ENCODE measurements around the gene IL3RA. TPM values are rescaled to one million over a fixed set of nuclear protein-coding genes. Genes with fewer than 3 reads are reported as not detected.
A peak's percentile ranks its signal among the peaks of the same experiment; 100 is the strongest.

Gene IL3RA
- total RNA-seq, 1 donor from 2014 or later = 59.9 TPM

DNA sequence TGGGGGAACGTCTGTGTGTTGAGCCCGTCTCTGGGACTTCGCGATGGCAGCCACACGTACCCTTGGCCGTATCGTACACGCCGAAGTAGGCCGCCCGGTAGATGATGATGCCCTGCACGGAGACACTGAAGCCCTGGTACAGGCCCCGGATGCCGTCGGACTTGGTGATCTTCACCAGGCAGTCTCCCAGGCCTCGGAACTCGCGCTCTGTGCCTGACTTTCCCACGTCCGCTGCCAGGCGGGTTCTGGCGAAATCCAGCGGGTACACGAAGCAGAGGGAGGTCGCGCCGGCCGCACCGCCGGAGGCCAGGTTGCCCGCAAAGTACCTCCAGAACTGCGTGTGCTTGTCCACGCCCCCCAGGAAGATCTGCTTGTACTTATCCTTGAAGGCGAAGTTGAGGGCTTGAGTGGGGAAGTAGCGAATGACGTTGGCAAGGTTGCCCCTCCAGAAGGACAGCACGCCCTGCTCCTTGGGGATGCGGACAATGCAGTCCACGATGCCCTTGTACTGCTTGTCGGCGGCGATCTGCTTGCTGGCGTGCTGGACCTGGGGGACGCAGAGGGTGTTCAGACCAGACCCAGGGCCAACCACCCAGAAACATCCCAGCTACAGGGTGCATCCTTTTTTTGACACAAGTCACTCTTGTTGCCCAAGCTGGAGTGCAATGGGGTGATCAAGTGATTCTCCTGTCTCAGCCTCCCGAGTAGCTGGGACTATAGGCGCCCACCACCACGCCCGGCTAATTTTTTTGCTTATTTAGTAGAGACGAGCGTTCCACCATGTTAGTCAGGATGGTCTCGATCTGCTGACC is 52.8 kb downstream of the IL3RA start:
- Histone ChIP-seq H3K9me3 (no peaks in the 10 kb centered on the region), H3K27me3 (ENCODE audit: low read depth) (no peaks in the 10 kb centered on the region), H3K36me3 (peaks cover 67% of the 10 kb centered on the region), H3K27ac (no peak overlapping the region), H3K4me1 (peaks cover 42% of the 10 kb centered on the region), H3K4me3 (no peak overlapping the region)
- intact Hi-C loops (cut with DNase I) = no loop called here
- TF ChIP-seq, protein P1, sequence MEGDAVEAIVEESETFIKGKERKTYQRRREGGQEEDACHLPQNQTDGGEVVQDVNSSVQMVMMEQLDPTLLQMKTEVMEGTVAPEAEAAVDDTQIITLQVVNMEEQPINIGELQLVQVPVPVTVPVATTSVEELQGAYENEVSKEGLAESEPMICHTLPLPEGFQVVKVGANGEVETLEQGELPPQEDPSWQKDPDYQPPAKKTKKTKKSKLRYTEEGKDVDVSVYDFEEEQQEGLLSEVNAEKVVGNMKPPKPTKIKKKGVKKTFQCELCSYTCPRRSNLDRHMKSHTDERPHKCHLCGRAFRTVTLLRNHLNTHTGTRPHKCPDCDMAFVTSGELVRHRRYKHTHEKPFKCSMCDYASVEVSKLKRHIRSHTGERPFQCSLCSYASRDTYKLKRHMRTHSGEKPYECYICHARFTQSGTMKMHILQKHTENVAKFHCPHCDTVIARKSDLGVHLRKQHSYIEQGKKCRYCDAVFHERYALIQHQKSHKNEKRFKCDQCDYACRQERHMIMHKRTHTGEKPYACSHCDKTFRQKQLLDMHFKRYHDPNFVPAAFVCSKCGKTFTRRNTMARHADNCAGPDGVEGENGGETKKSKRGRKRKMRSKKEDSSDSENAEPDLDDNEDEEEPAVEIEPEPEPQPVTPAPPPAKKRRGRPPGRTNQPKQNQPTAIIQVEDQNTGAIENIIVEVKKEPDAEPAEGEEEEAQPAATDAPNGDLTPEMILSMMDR (IDR thresholded peaks at IDR 0.05) = no peak
- peak; percentile 46 for DNase-seq
- ATAC-seq = no peak

DNA sequence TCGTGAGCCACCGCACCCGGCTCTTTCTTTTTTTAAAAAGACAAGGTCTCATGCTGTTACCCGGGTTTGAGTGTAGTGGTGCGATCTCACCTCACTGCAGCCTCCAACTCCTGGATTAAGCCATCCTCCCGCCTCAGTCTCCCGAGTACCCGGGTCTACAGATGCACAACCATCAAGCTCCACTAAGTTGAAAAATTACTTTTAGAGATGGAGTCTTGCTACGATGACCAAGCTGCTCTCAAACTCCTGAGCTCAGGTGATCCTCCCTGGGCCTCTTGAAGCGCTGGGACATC is 53.4 kb downstream of the IL3RA start:
- Histone ChIP-seq H3K9me3 (no peaks in the 10 kb centered on the region), H3K27ac (no peak overlapping the region), H3K4me1 (peaks cover 42% of the 10 kb centered on the region), H3K4me3 (peak overlapping the region; percentile 81), H3K27me3 (ENCODE audit: low read depth) (no peaks in the 10 kb centered on the region), H3K36me3 (peaks cover 61% of the 10 kb centered on the region)
- intact Hi-C loops (cut with DNase I) = no loop called here
- no peak for DNase-seq
- TF ChIP-seq, protein P1 (IDR thresholded peaks at IDR 0.05) = no peak
- ATAC-seq = no peak

DNA sequence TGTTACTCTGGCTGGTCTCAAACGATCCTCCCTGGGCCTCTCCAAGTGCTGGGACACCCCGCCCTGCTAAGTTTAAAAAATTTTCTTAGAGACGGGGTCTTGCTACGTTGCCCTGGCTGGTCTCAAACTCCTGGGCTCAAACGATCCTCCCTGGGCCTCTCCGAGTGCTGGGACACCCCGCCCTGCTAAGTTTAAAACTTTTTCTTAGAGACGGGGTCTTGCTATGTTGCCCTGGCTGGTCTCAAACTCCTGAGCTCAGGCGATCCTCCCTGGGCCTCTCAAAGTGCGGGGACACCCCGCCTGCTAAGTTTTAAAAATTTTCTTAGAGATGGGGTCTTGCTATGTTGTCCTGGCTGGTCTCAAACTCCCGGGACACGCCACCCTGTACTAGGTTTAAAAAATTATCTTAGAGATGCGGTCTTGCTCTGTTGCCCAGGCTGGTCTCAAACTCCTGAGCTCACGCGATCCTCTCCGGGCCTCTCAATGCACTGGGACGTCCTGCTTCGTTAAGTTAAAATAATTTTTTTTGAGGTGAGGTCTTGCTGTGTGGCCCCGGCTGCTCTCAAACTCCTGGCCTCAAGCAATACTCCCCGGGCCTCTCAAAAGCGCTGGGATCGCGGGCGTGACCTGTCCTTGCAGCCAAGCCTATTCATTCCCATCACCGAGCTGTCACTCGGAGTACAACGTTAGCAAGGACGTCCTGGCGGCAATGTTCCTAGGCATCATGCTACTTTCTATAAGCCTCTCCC is 54.2 kb downstream of the IL3RA start:
- intact Hi-C loops (cut with DNase I) = no loop called here

DNA sequence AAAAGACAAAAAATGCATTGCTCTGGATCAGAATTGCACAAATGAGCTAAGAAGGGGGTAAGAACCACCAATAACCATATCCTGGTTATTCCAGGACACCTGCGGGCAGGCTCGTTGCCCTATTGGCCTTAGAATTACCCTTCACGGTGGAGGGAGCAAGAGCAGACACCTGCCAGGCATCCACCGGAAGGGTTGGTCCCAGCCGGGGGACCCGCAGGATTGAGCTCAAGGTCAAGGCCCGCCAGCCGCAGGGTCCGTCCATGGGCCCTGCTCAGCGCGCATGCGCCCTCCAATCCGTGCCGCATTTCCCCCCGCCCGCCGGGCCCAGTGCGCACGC is 54.8 kb downstream of the IL3RA start:
- Histone ChIP-seq H3K36me3 (peaks cover 47% of the 10 kb centered on the region), H3K4me3 (peak overlapping the region; percentile 81), H3K27me3 (ENCODE audit: low read depth) (no peaks in the 10 kb centered on the region), H3K4me1 (peaks cover 42% of the 10 kb centered on the region), H3K9me3 (no peaks in the 10 kb centered on the region), H3K27ac (peak overlapping the region; percentile 99)
- ATAC-seq (no peak), DNase-seq (no peak)
- TF ChIP-seq, protein P1 (IDR thresholded peaks at IDR 0.05) = no peak
- intact Hi-C loops (cut with DNase I) = no loop called here

More for the DNA sequence above, 54.2 kb downstream of the IL3RA start:
- peak overlapping the region; percentile 81 for H3K4me3 ChIP-seq
- no peak for ATAC-seq
- no peaks in the 10 kb centered on the region for H3K27me3 ChIP-seq (ENCODE audit: low read depth)
- peaks cover 53% of the 10 kb centered on the region for H3K36me3 ChIP-seq
- DNase-seq = peak; percentile 47
- H3K9me3 ChIP-seq = no peaks in the 10 kb centered on the region
- H3K4me1 ChIP-seq = peaks cover 42% of the 10 kb centered on the region
- H3K27ac ChIP-seq = peak overlapping the region; percentile 99
- TF ChIP-seq, protein P1 (IDR thresholded peaks at IDR 0.05) = no peak

- peaks cover 42% of the 10 kb centered on the region for H3K4me1 ChIP-seq
Observed at GRCh38 chrX:1391707-1392375, 55.3 kb downstream of the IL3RA start, which contains the start of gene SLC25A6. SLC25A6 (minus strand) TSS chrX:1392113; CDS start chrX:1392009, 104 bp downstream.

More at GRCh38 chrX:1391707-1392375, 55.3 kb downstream of the IL3RA start, which contains the start of gene SLC25A6:
- H3K27me3 ChIP-seq (ENCODE audit: low read depth) = no peaks in the 10 kb centered on the region
- peak within 1 kb of the TSS; percentile 81 for H3K4me3 ChIP-seq
- no peaks in the 10 kb centered on the region for H3K9me3 ChIP-seq
- peaks cover 45% of the 10 kb centered on the region for H3K36me3 ChIP-seq
- DNase-seq = peak; percentile 99
- TF ChIP-seq, protein P1 (IDR thresholded peaks at IDR 0.05) = peak; percentile 23
- ATAC-seq = peak; percentile 97 to 98
- peak within 1 kb of the TSS; percentile 99 for H3K27ac ChIP-seq
- intact Hi-C loops (cut with DNase I) = no loop called here

Data from lower lobe of right lung (tissue), 2 donors.